Activated CD8-positive, alpha-beta memory T cell treated with anti-CD3 and anti-CD28 coated beads, Interleukin-2, amount 10 ng/mL, durations not matched to agents 7 days and 5 days (primary cell): ENCODE results near the gene PRRC1. TPM values are rescaled to one million over a fixed set of nuclear protein-coding genes. Genes with fewer than 3 reads are reported as not detected.

Experiments used
- total RNA-seq, 2 experiments: library from RNA; stranded (reverse); gene quantifications; one replicate each; pipeline ENCODE4 v1.2.3, GENCODE V29; 2021

The PRRC1 gene
- total RNA-seq, 2 experiments from 2014 or later, result 27.2 to 35.6 TPM

Other genes starting within 250 kb of the PRRC1 start
- gene MEGF10, start 226.8 kb upstream of the PRRC1 start, total RNA-seq, result not detected
- not detected for gene CTXN3, start 131.4 kb downstream of the PRRC1 start, total RNA-seq
- not detected for gene CCDC192, start 185.8 kb downstream of the PRRC1 start, total RNA-seq